Fibroblast of lung (primary cell): ENCODE results near the gene ISOC2. TPM values are rescaled to one million over a fixed set of nuclear protein-coding genes. Genes with fewer than 3 reads are reported as not detected.

Experiments
- DNase-seq, 2 donors: peaks; one replicate each; pipeline versions ENCODE4 v3.0.0 to v3.0.0-alpha.2; 2010; ENCODE audit warnings: low read depth in 2 of 2
- H2AFZ ChIP-seq: 2 replicates; pipeline ENCODE4 v1.5.1; 2012; ENCODE audit warnings: low read length, control low read depth, inconsistent platforms
- H3K27ac ChIP-seq: 2 replicates; pipeline ENCODE4 v1.5.1; 2011; ENCODE audit warnings: low read length, control low read depth; ENCODE audit not compliant: insufficient read depth
- H3K27me3 ChIP-seq: 2 replicates; pipeline ENCODE4 v1.5.1; 2011; ENCODE audit warnings: mild to moderate bottlenecking, low read length; ENCODE audit not compliant: control insufficient read depth, insufficient read depth
- H3K36me3 ChIP-seq: 2 replicates; pipeline ENCODE4 v1.5.1; 2011; ENCODE audit warnings: low read length; ENCODE audit not compliant: control insufficient read depth, insufficient read depth
- H3K4me1 ChIP-seq: 2 replicates; pipeline ENCODE4 v1.5.1; 2011; ENCODE audit warnings: low read length; ENCODE audit not compliant: control insufficient read depth, insufficient read depth; ENCODE audit errors: extremely low read depth
- H3K4me2 ChIP-seq: 2 replicates; pipeline ENCODE4 v1.5.1; 2011; ENCODE audit warnings: low read length, control low read depth; ENCODE audit not compliant: insufficient read depth; ENCODE audit errors: extremely low read depth
- H3K4me3 ChIP-seq, 4 experiments: fragments of 200-600 bp in 1 of 4; sonication (generic) in 1 of 4; replicated peaks in 1 of 4; 2 replicates each; pipeline ENCODE4 v1.5.1; 2011 to 2016; ENCODE audit warnings: low read length in 4 of 4, low read depth in 3 of 4, mild to moderate bottlenecking in 3 of 4, control low read depth in 2 of 4, inconsistent platforms in 1 of 4, mixed read lengths in 1 of 4; ENCODE audit not compliant: insufficient read depth in 1 of 4; ENCODE audit errors: control extremely low read depth in 1 of 4
- H3K79me2 ChIP-seq: 2 replicates; pipeline ENCODE4 v1.5.1; 2012; ENCODE audit warnings: mild to moderate bottlenecking, low read length, inconsistent platforms; ENCODE audit not compliant: control insufficient read depth, insufficient read depth
- H3K9ac ChIP-seq: 2 replicates; pipeline ENCODE4 v1.5.1; 2011; ENCODE audit warnings: mild to moderate bottlenecking, low read length, control low read depth; ENCODE audit not compliant: insufficient read depth
- H3K9me3 ChIP-seq: 2 replicates; pipeline ENCODE4 v1.5.1; 2012; ENCODE audit warnings: low read depth, low read length; ENCODE audit not compliant: control insufficient read depth, insufficient read depth
- H4K20me1 ChIP-seq: 2 replicates; pipeline ENCODE4 v1.5.1; 2011; ENCODE audit warnings: low read length; ENCODE audit not compliant: control insufficient read depth, insufficient read depth; ENCODE audit errors: extremely low read depth
- CTCF ChIP-seq, 2 donors: IDR thresholded peaks in 1 of 2; conservative IDR thresholded peaks in 1 of 2; 1 replicate in 1 of 2; 2 replicates in 1 of 2; pipeline ENCODE4 v1.5.1; 2011 to 2012; ENCODE audit warnings: low read length in 2 of 2, control low read depth in 1 of 2, inconsistent platforms in 1 of 2, low read depth in 1 of 2, mild to moderate bottlenecking in 1 of 2
- EZH2 ChIP-seq: IDR thresholded peaks from 2 replicates; pipeline ENCODE4 v1.5.1; 2012; ENCODE audit warnings: low read length, control low read depth, mild to moderate bottlenecking; ENCODE audit errors: missing control alignments
- polyA plus RNA-seq, 2 donors: library from polyadenylated mRNA; depleted of rRNA in 1 of 2; stranded (reverse) in 1 of 2; unstranded in 1 of 2; fragments of >200 nt; gene quantifications; 2 replicates each; pipeline ENCODE4 v1.2.1, GENCODE V29; 2011 to 2012; ENCODE audit warnings: missing spikeins in 1 of 2
- total RNA-seq: library from RNA; depleted of rRNA; stranded (reverse); fragments of >200 nt; gene quantifications from 2 replicates; pipeline ENCODE4 v1.2.1, GENCODE V29; 2014

The ISOC2 gene
- total and polyA plus RNA-seq, 2 donors (not counting 1 experiment from before 2014, with no cell fraction given) = 24.8 to 35.5 TPM

DNA sequence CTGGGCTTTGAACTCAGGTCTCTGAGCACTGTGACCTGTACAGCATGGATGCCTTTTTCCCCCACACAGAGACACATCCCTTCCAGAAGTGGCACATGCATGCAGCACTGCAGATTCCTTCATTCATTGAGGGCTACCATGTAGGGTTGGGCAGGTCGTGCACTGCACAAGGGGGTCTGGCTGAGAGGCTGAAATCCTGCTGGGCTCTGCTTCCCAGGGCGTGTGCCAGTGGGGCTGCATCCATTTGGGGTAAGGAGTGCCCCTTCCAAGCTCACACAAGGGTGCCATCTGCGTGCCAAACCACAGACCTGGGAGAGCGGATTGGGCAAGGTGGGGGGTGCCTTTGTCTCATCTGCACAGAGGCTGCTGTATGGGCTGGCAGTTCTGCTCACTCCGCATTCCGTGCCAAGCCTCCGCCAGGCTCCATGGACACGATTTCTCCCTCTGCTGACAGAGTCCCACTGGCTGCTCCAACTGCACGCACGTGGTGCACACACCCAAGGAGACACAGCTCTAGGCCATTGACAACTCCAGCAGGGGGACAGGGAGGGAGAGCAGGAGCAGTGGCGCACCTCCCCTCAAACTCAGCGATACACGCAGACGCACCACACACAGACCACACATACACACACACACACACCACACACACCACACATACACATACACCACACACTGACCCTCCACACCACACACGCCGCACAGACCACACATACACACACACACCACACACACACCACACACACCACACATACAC lies 13.8 kb downstream of the ISOC2 start:
- Histone ChIP-seq H3K4me2 (no peak overlapping the region), H4K20me1 (no peaks in the 10 kb centered on the region), H3K27ac (no peak overlapping the region), H3K9me3 (no peaks in the 10 kb centered on the region), H3K4me3 (no peak overlapping the region), H3K9ac (no peak overlapping the region), H3K4me1 (no peaks in the 10 kb centered on the region), H3K79me2 (no peaks in the 10 kb centered on the region), H2AFZ (no peak overlapping the region), H3K36me3 (no peaks in the 10 kb centered on the region), H3K27me3 (peaks cover 40% of the 10 kb centered on the region)
- peak in 1 of 2 donors; percentile 20 for DNase-seq
- TF ChIP-seq EZH2 (no peak), CTCF (conservative IDR thresholded peaks at IDR 0.05 in 1 of 2, IDR thresholded peaks at IDR 0.05 in 1 of 2; ENCODE audit: low read depth in 1 of 2, low read length in 2 of 2) (no peak)

DNA sequence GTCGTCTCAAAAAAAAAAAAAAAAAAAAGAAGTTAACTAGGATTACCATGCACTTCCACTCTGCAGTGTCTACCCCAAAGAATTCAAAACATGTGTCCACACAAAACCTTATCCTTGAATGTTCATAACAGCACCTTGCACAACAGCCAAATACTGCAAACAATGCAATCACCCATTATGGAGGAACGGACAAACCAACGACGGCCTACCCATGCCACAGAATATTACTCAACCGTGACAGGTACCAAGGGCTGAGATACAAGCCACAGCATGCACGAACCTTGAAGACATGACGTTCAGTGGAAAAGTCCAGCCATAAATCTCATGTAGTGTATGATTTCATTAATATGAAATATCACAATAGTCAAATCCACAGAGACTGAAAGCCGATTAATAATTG lies 15.4 kb downstream of the ISOC2 start:
- TF ChIP-seq EZH2 = no peak
- TF ChIP-seq CTCF (conservative IDR thresholded peaks at IDR 0.05 in 1 of 2, IDR thresholded peaks at IDR 0.05 in 1 of 2; ENCODE audit: low read depth in 1 of 2, low read length in 2 of 2) = no peak

DNA sequence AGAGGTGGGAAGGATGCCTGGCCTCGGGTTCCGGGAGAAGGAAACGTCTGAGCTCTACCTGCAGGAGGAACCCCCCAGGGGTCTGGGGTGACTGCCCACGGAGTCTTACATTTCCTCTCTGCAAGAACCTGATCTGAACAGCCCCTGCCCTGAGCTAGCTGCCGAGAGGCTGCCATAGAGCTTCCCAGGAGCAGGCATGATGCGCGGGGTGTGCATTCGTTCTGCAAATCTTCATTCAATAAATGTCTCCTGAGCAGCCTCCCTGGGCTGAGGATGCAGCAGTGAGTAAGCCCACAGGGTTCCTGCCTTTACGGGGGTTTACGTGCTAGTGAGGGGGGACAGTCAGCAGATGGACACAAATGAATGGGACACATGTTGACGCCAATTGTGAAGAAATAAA lies 16.8 kb downstream of the ISOC2 start:
- Histone ChIP-seq H3K9ac (no peak overlapping the region), H3K36me3 (no peaks in the 10 kb centered on the region), H3K27me3 (peaks cover 44% of the 10 kb centered on the region), H4K20me1 (no peaks in the 10 kb centered on the region), H3K9me3 (no peaks in the 10 kb centered on the region), H2AFZ (no peak overlapping the region), H3K79me2 (no peaks in the 10 kb centered on the region), H3K27ac (no peak overlapping the region), H3K4me3 (no peak overlapping the region), H3K4me1 (no peaks in the 10 kb centered on the region), H3K4me2 (no peak overlapping the region)
- TF ChIP-seq CTCF (conservative IDR thresholded peaks at IDR 0.05 in 1 of 2, IDR thresholded peaks at IDR 0.05 in 1 of 2; ENCODE audit: low read depth in 1 of 2, low read length in 2 of 2) = no peak
- TF ChIP-seq EZH2 = no peak
- no peak for DNase-seq

More for the DNA sequence above, 15.4 kb downstream of the ISOC2 start:
- no peak overlapping the region for H3K4me2 ChIP-seq
- H4K20me1 ChIP-seq = no peaks in the 10 kb centered on the region
- no peaks in the 10 kb centered on the region for H3K9me3 ChIP-seq
- H3K79me2 ChIP-seq = no peaks in the 10 kb centered on the region
- H3K4me3 ChIP-seq = no peak overlapping the region
- peaks cover 40% of the 10 kb centered on the region for H3K27me3 ChIP-seq
- no peak overlapping the region for H3K9ac ChIP-seq
- no peaks in the 10 kb centered on the region for H3K36me3 ChIP-seq
- DNase-seq = no peak
- H3K4me1 ChIP-seq = no peaks in the 10 kb centered on the region
- no peak overlapping the region for H3K27ac ChIP-seq
- no peak overlapping the region for H2AFZ ChIP-seq
